PC-9 (cell line): ENCODE measurements around the gene TLR7. TPM values are rescaled to one million over a fixed set of nuclear protein-coding genes. Genes with fewer than 3 reads are reported as not detected.

Experiments
- BruUV-seq: library from RNA; stranded (reverse); fragments of 400-500 nt; replicated peaks from 2 replicates; lab custom pipeline; 2021; lab: Mats Ljungman, UMichigan
- CTCF ChIA-PET: fragments of 300-600 bp; sonication (Branson Sonifier 250); formaldehyde crosslinking; loops from one replicate; lab custom pipeline; 2022; ENCODE audit warnings: antibody characterized with exemption; lab: Charles Lee
- POLR2A ChIA-PET: fragments of 300-600 bp; sonication (Branson Sonifier 250); formaldehyde crosslinking; loops from one replicate; lab custom pipeline; 2022; ENCODE audit warnings: antibody characterized with exemption; ENCODE audit not compliant: unreplicated experiment; lab: Charles Lee
- DNase-seq, 2 experiments: peaks; one replicate each; pipeline versions ENCODE4 v3.0.0 to v3.0.0-alpha.2; 2015 to 2022; ENCODE audit warnings: mixed read lengths in 1 of 2
- H2AFZ ChIP-seq: fragments of 200-600 bp; sonication (generic); 2 replicates; pipeline ENCODE4 v1.8.1; 2017; ENCODE audit warnings: antibody characterized with exemption
- H3F3A ChIP-seq: fragments of 200-600 bp; sonication (generic); 2 replicates; pipeline ENCODE4 v1.8.1; 2017; ENCODE audit warnings: antibody characterized with exemption, mild to moderate bottlenecking, low read depth; ENCODE audit not compliant: insufficient read depth
- H3K27ac ChIP-seq: fragments of 200-600 bp; sonication (generic); 2 replicates; pipeline ENCODE4 v1.6.1; 2016; ENCODE audit warnings: mixed run types
- H3K27me3 ChIP-seq: fragments of 200-600 bp; sonication (generic); 2 replicates; pipeline ENCODE4 v1.6.1; 2016; ENCODE audit warnings: low read depth, mixed run types; ENCODE audit not compliant: insufficient read depth
- H3K36me3 ChIP-seq: fragments of 200-600 bp; sonication (generic); 2 replicates; pipeline ENCODE4 v1.6.1; 2016; ENCODE audit warnings: low read depth, mixed run types
- H3K4me1 ChIP-seq: fragments of 200-600 bp; sonication (generic); replicated peaks from 2 replicates; pipeline ENCODE4 v1.6.1; 2016; ENCODE audit warnings: mixed run types; ENCODE audit not compliant: insufficient read depth
- H3K4me2 ChIP-seq: fragments of 200-600 bp; sonication (generic); 2 replicates; pipeline ENCODE4 v1.6.1; 2017; ENCODE audit warnings: mixed run types
- H3K4me3 ChIP-seq: fragments of 200-600 bp; sonication (generic); 2 replicates; pipeline ENCODE4 v1.6.1; 2016; ENCODE audit warnings: mixed run types
- H3K79me2 ChIP-seq: fragments of 200-600 bp; sonication (generic); 2 replicates; pipeline ENCODE4 v1.6.1; 2017; ENCODE audit warnings: low read depth, mixed run types
- H3K9me2 ChIP-seq: fragments of 200-600 bp; sonication (generic); 2 replicates; pipeline ENCODE4 v1.8.1; 2017; ENCODE audit warnings: mild to moderate bottlenecking; ENCODE audit not compliant: insufficient read depth
- H3K9me3 ChIP-seq: fragments of 200-600 bp; sonication (generic); 2 replicates; pipeline ENCODE4 v1.8.1; 2016; ENCODE audit warnings: low read depth; ENCODE audit not compliant: insufficient read depth
- H4K20me1 ChIP-seq: fragments of 200-600 bp; sonication (generic); 2 replicates; pipeline ENCODE4 v1.8.1; 2017; ENCODE audit not compliant: insufficient read depth
- CTCF ChIP-seq: fragments of 200-600 bp; sonication (generic); conservative IDR thresholded peaks from 2 replicates; pipeline ENCODE4 v1.6.1; 2017; ENCODE audit warnings: mixed run types, antibody characterized with exemption, mild to moderate bottlenecking, moderate library complexity
- EZH2 ChIP-seq: fragments of 200-600 bp; sonication (generic); IDR thresholded peaks from 2 replicates; pipeline ENCODE4 v1.8.0; 2017; ENCODE audit warnings: antibody characterized with exemption, low read depth
- intact Hi-C: fragments of 100-400 bp; cut with micrococcal nuclease; formaldehyde crosslinking; loops from one replicate; pipeline ENCODE4 v1.10.0; 2022; ENCODE audit not compliant: unreplicated experiment
- total RNA-seq: library from RNA; stranded (reverse); gene quantifications from 2 replicates; pipeline ENCODE4 v1.2.3, GENCODE V29; 2021

Gene TLR7
- total RNA-seq, 1 experiment from 2014 or later: not detected

- CTCF ChIA-PET: no interaction called here
- no peak for DNase-seq
- Histone ChIP-seq H3F3A (no peaks in the 10 kb centered on the region), H3K27me3 (no peaks in the 10 kb centered on the region), H3K9me3 (no peaks in the 10 kb centered on the region), H3K4me2 (no peak overlapping the region), H3K4me1 (no peaks in the 10 kb centered on the region), H3K79me2 (no peaks in the 10 kb centered on the region), H3K9me2 (no peaks in the 10 kb centered on the region), H2AFZ (no peak overlapping the region), H3K36me3 (no peaks in the 10 kb centered on the region), H4K20me1 (no peaks in the 10 kb centered on the region), H3K4me3 (no peak overlapping the region), H3K27ac (no peak overlapping the region)
- no TSS peak for BruUV-seq
- no peak for TF ChIP-seq EZH2
- TF ChIP-seq CTCF: no peak
- intact Hi-C loops: no loop called here
- POLR2A ChIA-PET: no interaction called here
Observed at GRCh38 chrX:12922599-12922919, 55.7 kb downstream of the TLR7 start.

GRCh38 chrX:12929701-12930100 lies 62.8 kb downstream of the TLR7 start:
- TF ChIP-seq CTCF (no peak), EZH2 (no peak)

GRCh38 chrX:12930150-12930549 lies 63.3 kb downstream of the TLR7 start:
- no peaks in the 10 kb centered on the region for H3K9me2 ChIP-seq
- no peaks in the 10 kb centered on the region for H3K9me3 ChIP-seq
- H3K4me3 ChIP-seq: no peak overlapping the region
- no peaks in the 10 kb centered on the region for H3K79me2 ChIP-seq
- TF ChIP-seq EZH2 (no peak), CTCF (no peak)
- intact Hi-C loops: no loop called here
- H3F3A ChIP-seq: no peaks in the 10 kb centered on the region
- H4K20me1 ChIP-seq: no peaks in the 10 kb centered on the region
- H2AFZ ChIP-seq: no peak overlapping the region
- no peaks in the 10 kb centered on the region for H3K4me1 ChIP-seq
- H3K27ac ChIP-seq: no peak overlapping the region
- no peaks in the 10 kb centered on the region for H3K27me3 ChIP-seq
- no TSS peak for BruUV-seq
- ChIA-PET CTCF (no interaction called here), POLR2A (no interaction called here)
- no peaks in the 10 kb centered on the region for H3K36me3 ChIP-seq
- H3K4me2 ChIP-seq: no peak overlapping the region
- DNase-seq: no peak

More at GRCh38 chrX:12929701-12930100, 62.8 kb downstream of the TLR7 start:
- intact Hi-C loops: no loop called here
- no peaks in the 10 kb centered on the region for H3K4me1 ChIP-seq
- H3K27me3 ChIP-seq: no peaks in the 10 kb centered on the region
- POLR2A ChIA-PET: no interaction called here
- no TSS peak for BruUV-seq
- no peak overlapping the region for H3K4me2 ChIP-seq
- H4K20me1 ChIP-seq: no peaks in the 10 kb centered on the region
- H3K36me3 ChIP-seq: no peaks in the 10 kb centered on the region
- no peaks in the 10 kb centered on the region for H3K9me2 ChIP-seq
- H3K9me3 ChIP-seq: no peaks in the 10 kb centered on the region
- no peaks in the 10 kb centered on the region for H3K79me2 ChIP-seq
- H2AFZ ChIP-seq: no peak overlapping the region
- H3K4me3 ChIP-seq: no peak overlapping the region
- DNase-seq: no peak
- CTCF ChIA-PET: no interaction called here
- H3F3A ChIP-seq: no peaks in the 10 kb centered on the region
- H3K27ac ChIP-seq: no peak overlapping the region
